Epithelial cell of proximal tubule (primary cell): ENCODE results near the gene THOC6. TPM values are rescaled to one million over a fixed set of nuclear protein-coding genes. Genes with fewer than 3 reads are reported as not detected.

Source experiments
- DNase-seq: peaks from one replicate; pipeline ENCODE4 v3.0.0-alpha.2; 2011; ENCODE audit warnings: low read depth
- H3K4me3 ChIP-seq: 2 replicates; pipeline ENCODE4 v1.5.1; 2011; ENCODE audit warnings: low read depth, mild to moderate bottlenecking, low read length
- CTCF ChIP-seq: conservative IDR thresholded peaks from 2 replicates; pipeline ENCODE4 v1.5.1; 2012; ENCODE audit warnings: low read depth, mild to moderate bottlenecking, low read length
- total RNA-seq: library from RNA; depleted of rRNA; stranded (reverse); fragments of >200 nt; gene quantifications from 2 replicates; pipeline ENCODE4 v1.2.3, GENCODE V29; 2015

THOC6 gene
- total RNA-seq, 1 donor from 2014 or later: 19.0 TPM

DNA sequence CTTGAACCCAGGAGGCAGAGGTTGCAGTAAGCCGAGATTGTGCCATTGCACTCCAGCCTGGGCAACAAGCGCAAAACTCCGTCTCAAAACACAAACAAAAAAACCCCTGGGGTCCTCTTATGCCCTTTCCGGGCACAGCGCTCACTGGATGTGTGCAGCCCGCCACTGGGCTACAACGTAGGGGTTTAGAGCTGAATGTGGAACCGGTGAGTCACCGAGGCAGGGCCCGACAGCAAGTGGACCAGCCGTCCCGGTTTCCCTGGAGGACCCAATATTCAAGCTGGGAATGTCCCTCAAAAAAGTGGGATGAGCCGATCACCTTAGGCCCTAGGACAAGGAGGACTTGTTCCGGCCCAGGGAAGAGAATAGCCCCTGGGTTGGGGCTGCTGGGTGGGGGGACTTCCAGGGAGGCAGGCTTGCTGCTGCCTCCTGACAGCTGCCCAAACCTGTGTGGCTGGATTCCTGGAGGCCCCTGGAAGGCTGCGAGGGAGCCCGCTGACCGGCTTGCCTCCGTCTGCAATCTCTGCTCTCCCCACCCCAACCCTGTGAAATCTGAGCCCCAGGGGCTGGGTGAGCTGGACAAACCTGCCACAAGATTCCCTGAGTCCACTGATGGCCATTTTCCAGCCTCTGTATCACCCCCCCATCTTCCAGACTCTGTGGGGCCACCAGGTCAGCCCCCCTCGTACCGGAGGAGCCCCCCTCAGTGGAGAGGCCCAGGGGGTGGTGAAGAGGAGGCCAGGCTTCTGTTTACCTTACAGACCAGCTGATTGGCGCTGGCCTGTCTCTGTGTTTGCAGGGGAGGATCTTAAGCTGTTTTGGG, 14.1 kb upstream of the THOC6 start:
- DNase-seq: no peak
- TF ChIP-seq CTCF: no peak
- no peak overlapping the region for H3K4me3 ChIP-seq

DNA sequence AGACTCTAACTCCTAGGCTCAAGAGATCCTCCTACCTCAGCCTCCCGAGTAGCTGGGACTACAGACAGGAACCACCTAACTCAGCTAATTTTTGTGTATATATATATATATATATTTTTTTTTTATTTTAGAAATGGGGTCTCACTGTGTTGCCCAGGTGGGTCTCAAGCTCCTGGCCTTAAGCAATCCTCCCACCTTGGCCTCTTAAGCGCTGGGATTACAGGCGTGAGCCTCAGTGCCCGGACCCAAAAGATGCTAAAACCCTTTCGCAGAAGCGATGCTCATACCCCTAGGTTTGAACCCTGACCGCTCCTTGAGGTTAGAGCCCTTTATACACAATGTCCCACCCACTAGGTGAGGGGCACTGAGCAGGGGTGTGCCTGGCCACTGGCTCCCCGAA, 13.3 kb upstream of the THOC6 start:
- no peak overlapping the region for H3K4me3 ChIP-seq
- TF ChIP-seq CTCF: no peak
- no peak for DNase-seq

- no peak overlapping the region for H3K4me3 ChIP-seq
- TF ChIP-seq CTCF: no peak
- DNase-seq: no peak
These were observed 11.6 kb upstream of the THOC6 start for GRCh38 chr16:3012246-3012645.

DNA sequence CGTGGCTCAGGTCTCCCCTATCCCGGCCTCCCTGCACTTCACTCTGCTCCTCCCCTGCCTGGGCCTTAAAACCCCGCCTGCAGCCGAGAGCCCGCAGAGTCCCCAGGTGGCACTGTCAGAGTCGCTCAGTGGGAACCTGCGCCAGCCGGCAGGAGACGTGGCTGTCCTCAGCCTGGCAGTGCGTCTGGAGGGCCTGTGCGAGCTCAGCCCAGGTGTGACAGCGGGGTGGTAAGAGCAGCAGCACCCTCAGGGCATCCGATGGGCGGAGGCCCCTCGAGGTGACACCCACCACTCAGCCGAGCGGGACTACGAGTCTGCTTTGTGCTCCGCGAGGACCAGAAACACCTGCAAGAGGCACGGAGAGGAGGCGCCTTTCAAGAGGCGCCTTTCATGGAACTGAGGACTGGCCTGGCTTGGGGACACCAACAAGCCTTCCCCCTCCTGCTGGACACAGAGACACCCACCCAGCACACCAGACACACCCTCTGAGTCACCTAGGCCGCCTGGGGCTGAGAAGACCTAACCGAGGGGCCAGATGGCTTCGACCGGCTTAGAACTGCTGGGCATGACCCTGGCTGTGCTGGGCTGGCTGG, 10.9 kb upstream of the THOC6 start, which contains the start of gene CLDN9:
Gene CLDN9 (plus strand): TSS at position 96 of the 593 bp plus-strand sequence. CDS start 440 bp downstream, at position 536.
- no peak for DNase-seq
- no peak within 1 kb of the TSS for H3K4me3 ChIP-seq
- TF ChIP-seq CTCF: no peak

DNA sequence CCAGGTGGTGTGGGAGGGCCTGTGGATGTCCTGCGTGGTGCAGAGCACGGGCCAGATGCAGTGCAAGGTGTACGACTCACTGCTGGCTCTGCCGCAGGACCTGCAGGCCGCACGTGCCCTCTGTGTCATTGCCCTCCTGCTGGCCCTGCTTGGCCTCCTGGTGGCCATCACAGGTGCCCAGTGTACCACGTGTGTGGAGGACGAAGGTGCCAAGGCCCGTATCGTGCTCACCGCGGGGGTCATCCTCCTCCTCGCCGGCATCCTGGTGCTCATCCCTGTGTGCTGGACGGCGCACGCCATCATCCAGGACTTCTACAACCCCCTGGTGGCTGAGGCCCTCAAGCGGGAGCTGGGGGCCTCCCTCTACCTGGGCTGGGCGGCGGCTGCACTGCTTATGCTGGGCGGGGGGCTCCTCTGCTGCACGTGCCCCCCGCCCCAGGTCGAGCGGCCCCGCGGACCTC, 10.3 kb upstream of the THOC6 start:
- TF ChIP-seq CTCF: no peak
- no peak for DNase-seq
- H3K4me3 ChIP-seq: no peak overlapping the region

- no peak for TF ChIP-seq CTCF
- no peak for DNase-seq
- H3K4me3 ChIP-seq: no peak overlapping the region
These were observed 9.7 kb upstream of the THOC6 start for GRCh38 chr16:3013998-3014690.
